ENCODE results near the gene SERINC4. TPM values are rescaled to one million over a fixed set of nuclear protein-coding genes. Genes with fewer than 3 reads are reported as not detected.
"Not testable (repeated sequence)": the region's sequence is repeated elsewhere in the genome, so short reads cannot be mapped to it uniquely, and the experiment has no call there.

SERINC4 gene
- total RNA-seq, 2 donors from 2014 or later: 0.18 TPM; not detected in 1

DNA sequence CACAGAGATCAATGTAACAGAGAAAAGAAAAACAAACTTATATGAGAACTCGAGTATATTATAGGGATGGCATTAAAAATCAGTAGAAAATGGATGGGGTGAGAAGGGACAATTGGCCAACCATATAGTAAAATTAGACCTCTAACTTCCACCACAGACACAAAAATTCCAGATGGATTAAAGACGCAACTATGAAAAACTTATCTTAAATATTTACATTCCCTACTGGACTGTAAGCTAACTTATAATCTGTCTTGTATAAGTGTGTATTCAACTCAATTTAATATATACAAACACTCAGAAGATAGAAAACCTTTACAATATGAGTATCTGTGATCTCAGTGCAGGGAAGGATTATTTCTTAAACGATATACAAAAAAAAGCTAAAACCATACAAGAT lies 21.5 kb upstream of the SERINC4 start:
- peaks cover 3% of the 10 kb centered on the region for H3K27me3 Mint-ChIP-seq (ENCODE audit: insufficient read depth)
- WGBS, 2 experiments (ENCODE audit: insufficient coverage in 1 of 2, insufficient read length in 1 of 2): 82% methylated on average over 2 of the region's 3 CpGs; no CpG with 5 or more reads in 1 of the 2 experiments
- TF ChIP-seq, protein P1, sequence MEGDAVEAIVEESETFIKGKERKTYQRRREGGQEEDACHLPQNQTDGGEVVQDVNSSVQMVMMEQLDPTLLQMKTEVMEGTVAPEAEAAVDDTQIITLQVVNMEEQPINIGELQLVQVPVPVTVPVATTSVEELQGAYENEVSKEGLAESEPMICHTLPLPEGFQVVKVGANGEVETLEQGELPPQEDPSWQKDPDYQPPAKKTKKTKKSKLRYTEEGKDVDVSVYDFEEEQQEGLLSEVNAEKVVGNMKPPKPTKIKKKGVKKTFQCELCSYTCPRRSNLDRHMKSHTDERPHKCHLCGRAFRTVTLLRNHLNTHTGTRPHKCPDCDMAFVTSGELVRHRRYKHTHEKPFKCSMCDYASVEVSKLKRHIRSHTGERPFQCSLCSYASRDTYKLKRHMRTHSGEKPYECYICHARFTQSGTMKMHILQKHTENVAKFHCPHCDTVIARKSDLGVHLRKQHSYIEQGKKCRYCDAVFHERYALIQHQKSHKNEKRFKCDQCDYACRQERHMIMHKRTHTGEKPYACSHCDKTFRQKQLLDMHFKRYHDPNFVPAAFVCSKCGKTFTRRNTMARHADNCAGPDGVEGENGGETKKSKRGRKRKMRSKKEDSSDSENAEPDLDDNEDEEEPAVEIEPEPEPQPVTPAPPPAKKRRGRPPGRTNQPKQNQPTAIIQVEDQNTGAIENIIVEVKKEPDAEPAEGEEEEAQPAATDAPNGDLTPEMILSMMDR (conservative IDR thresholded peaks at IDR 0.05): no peak
- Histone ChIP-seq H3K27me3 (ENCODE audit: control insufficient read depth, insufficient read depth, low read length, poor library complexity, severe bottlenecking) (no peaks in the 10 kb centered on the region), H3K4me3 (ENCODE audit: low read length) (peak overlapping the region; percentile 10), H3K9ac (ENCODE audit: extremely low read depth, low read length, poor library complexity, severe bottlenecking) (no peak overlapping the region), H3K4me1 (ENCODE audit: control insufficient read depth, insufficient read depth, low read length) (no peaks in the 10 kb centered on the region), H3K9me3 (ENCODE audit: control insufficient read depth, low read length) (peaks cover 7% of the 10 kb centered on the region), H3K27ac (ENCODE audit: low read depth, low read length) (no peak overlapping the region), H3K36me3 (ENCODE audit: control insufficient read depth, insufficient read depth, low read length) (peaks cover 41% of the 10 kb centered on the region)
- no peaks in the 10 kb centered on the region for H3K4me1 Mint-ChIP-seq
- H3K4me3 Mint-ChIP-seq: no peak overlapping the region
- no peak overlapping the region for H3K27ac Mint-ChIP-seq
- H3K36me3 Mint-ChIP-seq (ENCODE audit: low read depth): peaks cover 37% of the 10 kb centered on the region
- DNase-seq: no peak
- H3K9me3 Mint-ChIP-seq: peaks cover 4% of the 10 kb centered on the region

GRCh38 chr15:43815064-43815463 lies 15.0 kb upstream of the SERINC4 start:
- H3K9me3 Mint-ChIP-seq; H3K9me3 ChIP-seq (ENCODE audit: control insufficient read depth, low read length); H3K4me3 ChIP-seq (ENCODE audit: low read length); H3K4me1 Mint-ChIP-seq; H3K27ac ChIP-seq (ENCODE audit: low read depth, low read length); DNase-seq; H3K4me3 Mint-ChIP-seq; H3K9ac ChIP-seq (ENCODE audit: extremely low read depth, low read length, poor library complexity, severe bottlenecking); H3K27me3 Mint-ChIP-seq (ENCODE audit: insufficient read depth); H3K4me1 ChIP-seq (ENCODE audit: control insufficient read depth, insufficient read depth, low read length); H3K27me3 ChIP-seq (ENCODE audit: control insufficient read depth, insufficient read depth, low read length, poor library complexity, severe bottlenecking); H3K27ac Mint-ChIP-seq: not testable (repeated sequence)
- peaks cover 74% of the 10 kb centered on the region for H3K36me3 ChIP-seq (ENCODE audit: control insufficient read depth, insufficient read depth, low read length)
- WGBS, 2 experiments (ENCODE audit: insufficient coverage in 1 of 2, insufficient read length in 1 of 2): 97 to 100% methylated on average over 3 to 5 of the region's 5 CpGs
- H3K36me3 Mint-ChIP-seq (ENCODE audit: low read depth): peaks cover 67% of the 10 kb centered on the region

- TF ChIP-seq, protein P1 (conservative IDR thresholded peaks at IDR 0.05): no peak
- 88 to 98% methylated on average over 5 to 6 of the region's 6 CpGs for WGBS, 2 experiments (ENCODE audit: insufficient coverage in 1 of 2, insufficient read length in 1 of 2)
- H3K36me3 Mint-ChIP-seq (ENCODE audit: low read depth): peaks cover 84% of the 10 kb centered on the region
These were observed 9.1 kb upstream of the SERINC4 start for GRCh38 chr15:43808960-43809678.

More at GRCh38 chr15:43808960-43809678, 9.1 kb upstream of the SERINC4 start:
- H3K4me3 Mint-ChIP-seq: no peak overlapping the region
- no peaks in the 10 kb centered on the region for H3K4me1 ChIP-seq (ENCODE audit: control insufficient read depth, insufficient read depth, low read length)
- H3K9me3 ChIP-seq (ENCODE audit: control insufficient read depth, low read length): no peaks in the 10 kb centered on the region
- H3K36me3 ChIP-seq (ENCODE audit: control insufficient read depth, insufficient read depth, low read length): peaks cover 83% of the 10 kb centered on the region
- H3K27ac ChIP-seq (ENCODE audit: low read depth, low read length): no peak overlapping the region
- no peaks in the 10 kb centered on the region for H3K9me3 Mint-ChIP-seq
- H3K9ac ChIP-seq (ENCODE audit: extremely low read depth, low read length, poor library complexity, severe bottlenecking): no peak overlapping the region
- H3K27ac Mint-ChIP-seq: no peak overlapping the region
- no peaks in the 10 kb centered on the region for H3K27me3 Mint-ChIP-seq (ENCODE audit: insufficient read depth)
- H3K27me3 ChIP-seq (ENCODE audit: control insufficient read depth, insufficient read depth, low read length, poor library complexity, severe bottlenecking): no peaks in the 10 kb centered on the region
- no peak overlapping the region for H3K4me3 ChIP-seq (ENCODE audit: low read length)
- H3K4me1 Mint-ChIP-seq: no peaks in the 10 kb centered on the region
- DNase-seq: no peak

Data from endodermal cell (in vitro differentiated cells).